ENCODE results near the gene CKS2. TPM values are rescaled to one million over a fixed set of nuclear protein-coding genes. Genes with fewer than 3 reads are reported as not detected.

CKS2 gene
- total and polyA plus RNA-seq, 2 of the 4 experiments (the other 2 are of a cell fraction): 192 to 261 TPM

- DNase-seq: no peak
- Histone ChIP-seq H3K14ac (replicated peaks; ENCODE audit: low read depth, low read length) (no peak overlapping the region), H3K9me3 (ENCODE audit: control insufficient read depth, insufficient read depth, low read length) (no peaks in the 10 kb centered on the region)
These were observed 50.0 kb downstream of the CKS2 start for GRCh38 chr9:89361031-89361430.

More at GRCh38 chr9:89361031-89361430, 50.0 kb downstream of the CKS2 start:
- ChIA-PET CTCF (no interaction called here), POLR2A (ENCODE audit: unreplicated experiment) (no interaction called here)
- no peak overlapping the region for H3K4me3 ChIP-seq (ENCODE audit: insufficient read depth, low read depth, low read length)
- H4K5ac ChIP-seq (ENCODE audit: low read depth, low read length): no peak overlapping the region
- H3K4me1 ChIP-seq (ENCODE audit: control insufficient read depth, insufficient read depth, low read length): no peaks in the 10 kb centered on the region
- H3K23ac ChIP-seq (ENCODE audit: low read depth, low read length): no peak overlapping the region
- WGBS, 2 experiments (ENCODE audit: extremely low coverage in 2 of 2, insufficient read length in 1 of 2): 100% methylated on average over 1 of the region's 6 CpGs; no CpG with 5 or more reads in 1 of the 2 experiments
- no TSS peak for BruUV-seq (replicated peaks)
- dilution Hi-C loops (cut with HindIII; ENCODE audit: low sequenced_read_pairs, unreplicated experiment): no loop called here
- peaks cover 50% of the 10 kb centered on the region for H3K36me3 ChIP-seq (ENCODE audit: control insufficient read depth, insufficient read depth, low read length)
- H3K4me2 ChIP-seq (ENCODE audit: low read depth, low read length): no peak overlapping the region
- H2BK120ac ChIP-seq (ENCODE audit: low read depth, low read length): no peak overlapping the region
- no peak overlapping the region for H2AFZ ChIP-seq (replicated peaks; ENCODE audit: low read length, poor library complexity)
- H2BK20ac ChIP-seq (ENCODE audit: low read depth, low read length): no peak overlapping the region
- intact Hi-C loops (cut with micrococcal nuclease): no loop called here
- no peaks in the 10 kb centered on the region for H3K27me3 ChIP-seq (ENCODE audit: control insufficient read depth, insufficient read depth, low read length)
- ATAC-seq (ENCODE audit: low read depth): no peak
- H2BK5ac ChIP-seq (ENCODE audit: low read depth, low read length, poor library complexity, severe bottlenecking): no peak overlapping the region
- no peak overlapping the region for H3K27ac ChIP-seq (ENCODE audit: insufficient read depth, low read length)
- no peak overlapping the region for H4K91ac ChIP-seq (ENCODE audit: insufficient read depth, low read depth, low read length)
- no peaks in the 10 kb centered on the region; the same call in 1 of the 2 replicates for H3K9me1 ChIP-seq (ENCODE audit: insufficient read depth, low read length)
- no peak overlapping the region for H3K9ac ChIP-seq (ENCODE audit: low read depth, low read length)
- H3K79me1 ChIP-seq (ENCODE audit: low read depth in 1 of 2, low read length in 2 of 2): peaks cover 0 to 3% of the 10 kb centered on the region in 2 experiments; a peak in 1 of 4 replicates
- no peak overlapping the region for H3K56ac ChIP-seq (ENCODE audit: extremely low read depth, insufficient read depth, low read length)
- no peak overlapping the region for H2AK9ac ChIP-seq (replicated peaks; ENCODE audit: low read depth, low read length, poor library complexity)
- H3K4ac ChIP-seq (ENCODE audit: low read depth, low read length): no peak overlapping the region
- no peak overlapping the region for H4K8ac ChIP-seq (ENCODE audit: low read depth in 2 of 2, low read length in 2 of 2)
- in situ Hi-C loops (cut with MboI; ENCODE audit: low sequenced_read_pairs): no loop called here
- no peak overlapping the region for H2AK5ac ChIP-seq (ENCODE audit: low read depth, low read length)
- no peak for TF ChIP-seq CHD1 (IDR thresholded peaks at IDR 0.05; ENCODE audit: low read depth, low read length)
- no peak for TF ChIP-seq SMC3 (IDR thresholded peaks at IDR 0.05; ENCODE audit: low read depth, low read length)
- no peak for TF ChIP-seq CEBPB (IDR thresholded peaks at IDR 0.05; ENCODE audit: low read depth, low read length)
- no peak for TF ChIP-seq RFX5 (IDR thresholded peaks at IDR 0.05; ENCODE audit: low read depth, low read length)
- TF ChIP-seq RCOR1 (IDR thresholded peaks at IDR 0.05; ENCODE audit: insufficient replicate concordance, low read length): no peak
- TF ChIP-seq BHLHE40 (IDR thresholded peaks at IDR 0.05; ENCODE audit: low read depth, low read length): no peak
- TF ChIP-seq, protein P1, sequence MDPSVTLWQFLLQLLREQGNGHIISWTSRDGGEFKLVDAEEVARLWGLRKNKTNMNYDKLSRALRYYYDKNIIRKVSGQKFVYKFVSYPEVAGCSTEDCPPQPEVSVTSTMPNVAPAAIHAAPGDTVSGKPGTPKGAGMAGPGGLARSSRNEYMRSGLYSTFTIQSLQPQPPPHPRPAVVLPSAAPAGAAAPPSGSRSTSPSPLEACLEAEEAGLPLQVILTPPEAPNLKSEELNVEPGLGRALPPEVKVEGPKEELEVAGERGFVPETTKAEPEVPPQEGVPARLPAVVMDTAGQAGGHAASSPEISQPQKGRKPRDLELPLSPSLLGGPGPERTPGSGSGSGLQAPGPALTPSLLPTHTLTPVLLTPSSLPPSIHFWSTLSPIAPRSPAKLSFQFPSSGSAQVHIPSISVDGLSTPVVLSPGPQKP (IDR thresholded peaks at IDR 0.05; ENCODE audit: borderline replicate concordance, low read depth, low read length): no peak
- no peak for TF ChIP-seq FOS (IDR thresholded peaks at IDR 0.05; ENCODE audit: low read depth, low read length)
- no peak for TF ChIP-seq CTCF (conservative IDR thresholded peaks at IDR 0.05; ENCODE audit: low read depth, low read length)
- TF ChIP-seq RAD21 (IDR thresholded peaks at IDR 0.05; ENCODE audit: low read length): no peak
- no peak for TF ChIP-seq NFE2L2 (IDR thresholded peaks at IDR 0.05; ENCODE audit: low read depth, low read length)
- TF ChIP-seq MAZ (IDR thresholded peaks at IDR 0.05; ENCODE audit: borderline replicate concordance, low read depth, low read length): no peak
- no peak overlapping the region for H2BK15ac ChIP-seq (ENCODE audit: low read depth, low read length)
- no peak overlapping the region for H3K18ac ChIP-seq (ENCODE audit: low read depth, low read length)
- H4K20me1 ChIP-seq (ENCODE audit: insufficient read depth, low read length): no peaks in the 10 kb centered on the region; the same call in 1 of the 2 replicates

Data from IMR-90 (cell line).